ENCODE data around the gene MAN2C1.
"Not testable (repeated sequence)": the region's sequence is repeated elsewhere in the genome, so short reads cannot be mapped to it uniquely, and the experiment has no call there.

Gene MAN2C1

GRCh38 chr15:75313116-75313845 lies 55.1 kb downstream of the MAN2C1 start:
- DNase-seq = no peak

GRCh38 chr15:75312548-75312947 lies 55.9 kb downstream of the MAN2C1 start:
- DNase-seq = not testable (repeated sequence)

GRCh38 chr15:75309711-75310110 lies 58.7 kb downstream of the MAN2C1 start:
- no peak for DNase-seq

GRCh38 chr15:75307778-75308390 lies 60.5 kb downstream of the MAN2C1 start:
- DNase-seq = peak in 4 of 56 donors; percentile 4 to 12 (median 8)

- no peak for DNase-seq
These were observed 62.2 kb downstream of the MAN2C1 start for GRCh38 chr15:75306188-75306587.
